Umbilical cord (tissue), 2 donors: ENCODE measurements around the gene CLCN7. TPM values are rescaled to one million over a fixed set of nuclear protein-coding genes. Genes with fewer than 3 reads are reported as not detected.

Experiments
- DNase-seq: peaks from one replicate; pipeline ENCODE4 v3.0.0-alpha.2; 2015; ENCODE audit warnings: low spot score
- total RNA-seq: library from RNA; depleted of rRNA; stranded (reverse); fragments of >200 nt; gene quantifications from one replicate; pipeline ENCODE4 v1.2.3, GENCODE V29; 2014; ENCODE audit warnings: low replicate concordance; ENCODE audit not compliant: insufficient read depth

The CLCN7 gene
- total RNA-seq = 35.2 TPM

- DNase-seq = peak; percentile 81
Measured at GRCh38 chr16:1474796-1475551, at the start of gene CLCN7. Gene CLCN7, minus strand, starts transcription at chr16:1475028. Its CDS starts 54 bp downstream, at chr16:1474974.

- no peak for DNase-seq
Measured at GRCh38 chr16:1524366-1524765, 49.5 kb upstream of the CLCN7 start.

- no peak for DNase-seq
Measured at GRCh38 chr16:1523581-1524245, 48.9 kb upstream of the CLCN7 start.

GRCh38 chr16:1520461-1520860 lies 45.6 kb upstream of the CLCN7 start:
- DNase-seq = no peak

GRCh38 chr16:1519831-1520230 lies 45.0 kb upstream of the CLCN7 start:
- DNase-seq = no peak

GRCh38 chr16:1518626-1519135 lies 43.9 kb upstream of the CLCN7 start:
- DNase-seq = no peak

GRCh38 chr16:1514507-1514906 lies 39.7 kb upstream of the CLCN7 start:
- DNase-seq = no peak

GRCh38 chr16:1512774-1513173 lies 37.9 kb upstream of the CLCN7 start:
- DNase-seq = no peak

- DNase-seq = no peak
Measured at GRCh38 chr16:1511662-1512569, 37.1 kb upstream of the CLCN7 start.

GRCh38 chr16:1510941-1511351 lies 36.1 kb upstream of the CLCN7 start:
- no peak for DNase-seq

- no peak for DNase-seq
Measured at GRCh38 chr16:1510272-1510671, 35.4 kb upstream of the CLCN7 start.

GRCh38 chr16:1509307-1510221 lies 34.7 kb upstream of the CLCN7 start:
- no peak for DNase-seq

- DNase-seq = no peak
Measured at GRCh38 chr16:1508494-1509187, 33.8 kb upstream of the CLCN7 start.

GRCh38 chr16:1506494-1507213 lies 31.8 kb upstream of the CLCN7 start:
- no peak for DNase-seq

GRCh38 chr16:1505912-1506311 lies 31.1 kb upstream of the CLCN7 start:
- no peak for DNase-seq

- DNase-seq = no peak
Measured at GRCh38 chr16:1505073-1505844, 30.4 kb upstream of the CLCN7 start.

GRCh38 chr16:1503110-1503955 lies 28.5 kb upstream of the CLCN7 start:
- DNase-seq = no peak
